GM12864 (cell line): ENCODE measurements around the gene DNAH17.
A peak's percentile ranks its signal among the peaks of the same experiment; 100 is the strongest.

Experiments used
- DNase-seq: peaks from one replicate; pipeline ENCODE4 v3.0.0-alpha.2; 2011; ENCODE audit warnings: low read depth
- H3K4me3 ChIP-seq: 2 replicates; pipeline ENCODE4 v1.5.1; 2011; ENCODE audit warnings: mild to moderate bottlenecking, low read depth, low read length, control low read depth
- TF ChIP-seq, protein P1 (sequence below): IDR thresholded peaks from 2 replicates; pipeline ENCODE4 v1.5.1; 2011; ENCODE audit warnings: low read depth, mild to moderate bottlenecking, moderate library complexity, low read length, control low read depth, inconsistent platforms; ENCODE audit errors: missing control alignments

Gene DNAH17

DNA sequence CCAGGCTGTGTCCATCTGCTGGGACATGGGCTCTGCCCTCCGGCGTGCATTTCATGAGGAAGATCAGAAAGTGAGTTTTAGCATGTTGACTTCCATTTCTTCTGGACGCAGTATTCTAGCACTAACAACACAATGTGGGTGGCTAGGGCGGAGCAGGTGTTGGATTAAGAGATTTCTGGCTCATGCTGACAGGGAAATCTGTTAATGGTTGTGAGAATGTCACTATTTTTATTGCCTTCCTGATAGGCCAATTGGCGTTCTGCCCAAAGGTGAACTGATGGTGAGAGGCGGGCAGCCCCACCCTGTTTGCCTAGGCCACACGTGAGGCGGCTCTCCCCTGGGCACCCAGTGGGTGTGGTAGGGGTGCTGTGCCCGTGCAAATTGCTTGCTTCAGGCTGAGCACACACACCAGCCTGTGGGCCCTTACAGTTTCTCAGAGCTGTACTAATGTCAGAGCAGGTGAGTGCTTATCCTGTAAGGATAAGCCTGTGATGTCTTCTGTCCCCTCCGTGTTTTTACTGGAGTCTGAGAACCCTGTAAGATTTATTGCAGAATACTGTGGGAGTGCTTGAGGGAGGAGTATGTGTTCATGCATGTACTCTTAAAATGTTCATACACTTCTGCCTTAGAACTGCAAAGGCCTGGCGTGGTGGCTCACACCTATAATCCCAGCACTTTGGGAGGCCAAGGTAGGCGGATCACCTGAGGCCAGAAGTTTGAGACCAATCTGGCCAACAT is 167.8 kb downstream of the DNAH17 start:
- TF ChIP-seq, protein P1, sequence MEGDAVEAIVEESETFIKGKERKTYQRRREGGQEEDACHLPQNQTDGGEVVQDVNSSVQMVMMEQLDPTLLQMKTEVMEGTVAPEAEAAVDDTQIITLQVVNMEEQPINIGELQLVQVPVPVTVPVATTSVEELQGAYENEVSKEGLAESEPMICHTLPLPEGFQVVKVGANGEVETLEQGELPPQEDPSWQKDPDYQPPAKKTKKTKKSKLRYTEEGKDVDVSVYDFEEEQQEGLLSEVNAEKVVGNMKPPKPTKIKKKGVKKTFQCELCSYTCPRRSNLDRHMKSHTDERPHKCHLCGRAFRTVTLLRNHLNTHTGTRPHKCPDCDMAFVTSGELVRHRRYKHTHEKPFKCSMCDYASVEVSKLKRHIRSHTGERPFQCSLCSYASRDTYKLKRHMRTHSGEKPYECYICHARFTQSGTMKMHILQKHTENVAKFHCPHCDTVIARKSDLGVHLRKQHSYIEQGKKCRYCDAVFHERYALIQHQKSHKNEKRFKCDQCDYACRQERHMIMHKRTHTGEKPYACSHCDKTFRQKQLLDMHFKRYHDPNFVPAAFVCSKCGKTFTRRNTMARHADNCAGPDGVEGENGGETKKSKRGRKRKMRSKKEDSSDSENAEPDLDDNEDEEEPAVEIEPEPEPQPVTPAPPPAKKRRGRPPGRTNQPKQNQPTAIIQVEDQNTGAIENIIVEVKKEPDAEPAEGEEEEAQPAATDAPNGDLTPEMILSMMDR, result no peak
- no peak overlapping the region for H3K4me3 ChIP-seq
- DNase-seq, result no peak

DNA sequence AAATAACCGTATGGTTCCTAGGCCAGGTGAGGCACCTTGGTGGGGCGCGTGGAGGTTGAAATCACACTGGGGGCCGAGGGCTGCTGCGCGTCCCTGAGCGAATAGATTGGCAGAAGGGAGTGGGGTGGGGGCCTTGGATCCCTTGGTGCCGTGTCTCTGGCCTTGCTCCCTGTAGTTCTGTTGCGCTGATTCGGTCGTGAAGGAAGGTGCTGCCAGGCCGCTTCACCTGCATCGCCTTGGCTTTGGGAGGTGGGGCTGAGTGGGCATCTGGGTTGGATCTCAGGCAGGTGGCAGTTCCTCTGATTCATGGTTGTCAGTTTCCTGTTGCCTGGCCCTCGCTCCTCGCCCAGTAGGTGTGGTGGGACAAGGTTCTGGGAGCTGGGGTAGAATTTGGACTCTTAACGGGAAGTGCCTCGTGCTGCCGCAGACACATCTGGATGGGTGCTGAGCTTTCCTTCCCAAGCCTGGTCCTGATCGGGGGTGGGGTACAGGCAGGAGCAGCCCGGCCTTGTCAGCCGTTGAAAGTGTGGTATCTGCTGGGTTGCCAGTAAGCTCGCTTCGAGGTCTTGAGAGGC is 168.6 kb downstream of the DNAH17 start:
- no peak for DNase-seq
- TF ChIP-seq, protein P1, result no peak
- H3K4me3 ChIP-seq, result no peak overlapping the region

DNA sequence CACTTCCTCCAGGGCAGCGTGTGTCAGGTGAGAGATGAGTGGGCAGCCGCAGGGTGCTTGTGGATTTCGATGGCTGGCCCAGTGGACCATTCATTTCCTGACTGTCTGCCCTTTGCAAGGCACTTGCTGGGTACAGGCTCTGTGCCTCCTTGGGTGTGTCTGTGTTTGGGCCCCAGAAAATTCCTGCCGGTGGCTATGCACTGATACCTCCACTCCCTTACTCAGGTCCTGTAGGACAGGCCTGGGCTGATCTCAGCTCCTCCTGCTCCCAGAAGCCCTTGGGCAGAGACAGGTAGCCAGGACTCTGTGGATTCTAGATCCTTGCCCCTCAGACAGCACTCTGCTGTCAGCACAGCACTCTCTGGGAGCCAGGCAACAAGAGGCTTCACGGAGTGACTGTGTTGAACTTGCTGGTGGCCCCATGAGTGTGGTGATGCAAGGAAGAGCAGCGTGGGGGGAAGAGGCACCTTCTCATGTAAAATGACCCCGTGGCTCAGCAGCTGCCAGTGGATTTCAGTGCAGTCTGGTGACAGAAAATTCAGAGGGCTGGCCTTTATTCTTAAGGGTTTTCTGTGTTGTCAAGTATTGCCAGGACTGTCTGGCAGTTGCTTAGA is 169.7 kb downstream of the DNAH17 start:
- peak; percentile 21 for DNase-seq
- no peak overlapping the region for H3K4me3 ChIP-seq
- TF ChIP-seq, protein P1, result no peak

DNA sequence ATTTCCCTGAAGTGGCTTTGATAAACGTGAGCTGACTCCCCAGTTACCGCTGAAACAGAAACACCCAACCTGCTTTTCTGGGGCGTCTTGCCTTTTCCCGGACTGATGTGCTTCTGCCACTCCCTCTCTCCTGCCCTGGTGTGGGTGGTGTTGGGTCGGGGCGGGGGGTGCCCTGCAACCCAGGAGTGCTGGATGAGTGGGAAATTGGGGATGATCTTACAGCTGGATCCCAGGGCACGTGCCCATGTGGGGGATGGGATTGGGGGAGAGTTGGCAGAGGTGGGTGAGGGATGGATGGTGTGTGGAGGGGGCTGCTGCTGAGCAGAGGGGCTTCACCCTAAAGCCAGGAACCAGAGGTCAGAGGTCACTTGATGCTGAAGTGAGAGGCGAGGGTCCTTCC is 170.3 kb downstream of the DNAH17 start:
- TF ChIP-seq, protein P1, result no peak
- DNase-seq, result no peak
- H3K4me3 ChIP-seq, result no peak overlapping the region

DNA sequence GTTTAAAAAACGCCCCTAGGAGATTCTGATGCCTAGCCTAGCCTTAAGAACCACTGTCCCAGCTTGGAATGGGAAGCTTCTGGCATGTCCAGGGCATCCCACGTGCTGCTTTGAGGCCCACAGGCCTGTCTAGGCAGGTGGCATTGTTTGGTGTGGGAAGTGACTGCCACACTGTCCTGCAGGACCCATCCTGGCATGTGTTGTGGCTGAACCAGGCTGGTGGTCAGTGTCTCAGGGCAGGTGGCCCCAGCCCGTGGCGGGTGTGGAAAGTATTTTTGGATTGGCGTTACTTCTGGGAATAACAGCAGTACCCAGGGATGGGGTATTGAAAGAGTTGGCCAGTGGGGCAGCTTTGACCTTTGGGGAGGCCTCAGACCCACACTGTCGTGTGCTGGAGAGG is 170.8 kb downstream of the DNAH17 start:
- H3K4me3 ChIP-seq, result no peak overlapping the region
- TF ChIP-seq, protein P1, result no peak
- DNase-seq, result no peak

DNA sequence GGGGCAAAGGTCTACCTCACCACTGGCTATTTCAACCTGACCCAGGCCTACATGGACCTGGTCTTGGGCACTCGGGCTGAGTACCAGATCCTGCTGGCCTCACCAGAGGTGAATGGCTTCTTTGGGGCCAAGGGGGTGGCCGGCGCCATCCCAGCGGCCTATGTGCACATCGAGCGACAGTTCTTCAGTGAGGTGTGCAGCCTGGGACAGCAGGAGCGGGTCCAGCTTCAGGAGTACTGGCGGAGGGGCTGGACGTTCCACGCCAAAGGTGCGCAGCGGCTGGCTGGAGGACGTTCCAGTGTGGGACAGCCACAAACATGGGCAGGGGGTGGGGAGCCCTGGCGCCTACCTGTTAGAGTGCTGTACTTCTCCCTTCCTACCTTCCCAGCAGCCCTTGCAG is 173.4 kb downstream of the DNAH17 start:
- no peak overlapping the region for H3K4me3 ChIP-seq
- no peak for DNase-seq
- TF ChIP-seq, protein P1, result no peak
